Measurements from ENCODE around the gene SMYD3. TPM values are rescaled to one million over a fixed set of nuclear protein-coding genes. Genes with fewer than 3 reads are reported as not detected.

The SMYD3 gene
- total RNA-seq, 1 experiment from 2014 or later = 17.4 TPM

DNA sequence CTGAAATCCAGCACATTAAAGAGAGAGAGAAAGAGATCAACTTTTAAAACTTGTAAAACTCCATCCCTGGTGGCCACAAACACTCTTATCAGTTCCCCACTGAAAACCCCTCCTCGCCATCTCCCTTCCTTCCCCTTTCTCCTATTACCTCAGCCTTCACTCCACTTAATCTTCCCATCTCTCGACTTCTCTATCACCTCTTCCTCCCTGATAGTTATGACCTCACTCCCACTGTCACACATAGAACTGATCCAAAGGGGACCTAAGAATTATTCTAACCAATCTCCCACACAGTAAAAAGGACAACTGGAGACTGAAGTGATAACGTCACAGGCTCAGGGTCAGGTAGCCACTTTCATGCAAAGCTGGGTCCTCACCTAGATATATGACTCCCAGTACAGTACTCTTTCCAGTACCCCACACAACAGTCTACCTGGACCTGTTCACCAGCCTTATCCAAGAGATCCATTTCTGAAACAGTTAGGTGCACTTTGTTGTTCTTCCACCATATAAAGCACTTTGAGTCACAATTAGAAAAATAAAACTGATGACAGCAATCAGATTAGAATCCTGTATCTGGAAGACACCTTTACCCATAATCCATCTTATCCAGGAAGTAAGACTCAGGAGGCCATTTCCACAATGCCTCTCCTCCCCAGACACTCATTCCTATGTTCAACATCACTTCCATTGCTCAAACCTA is 324.8 kb downstream of the SMYD3 start:
- H3K27ac ChIP-seq (ENCODE audit: low read length) = no peak overlapping the region
- POLR2A ChIA-PET = no interaction called here
- no peak overlapping the region for H3K4me3 ChIP-seq (ENCODE audit: low read depth in 2 of 2, low read length in 2 of 2)
- BruUV-seq (replicated peaks) = no TSS peak
- intact Hi-C loops (cut with micrococcal nuclease; ENCODE audit: unreplicated experiment) (no loop called here), in situ Hi-C loops (cut with HindIII; ENCODE audit: low pct_unique_long_range_greater_than_20kb, low sequenced_read_pairs) (no loop called here)
- no peaks in the 10 kb centered on the region for H3K4me1 ChIP-seq (ENCODE audit: control insufficient read depth, insufficient read depth, low read length)
- no peak for ATAC-seq
- CTCF ChIA-PET = no interaction called here
- no peaks in the 10 kb centered on the region for H3K27me3 ChIP-seq (ENCODE audit: control insufficient read depth, insufficient read depth, low read length)
- H3K9me3 ChIP-seq (ENCODE audit: control insufficient read depth, insufficient read depth, low read depth, low read length) = no peaks in the 10 kb centered on the region
- TF ChIP-seq, protein P1, sequence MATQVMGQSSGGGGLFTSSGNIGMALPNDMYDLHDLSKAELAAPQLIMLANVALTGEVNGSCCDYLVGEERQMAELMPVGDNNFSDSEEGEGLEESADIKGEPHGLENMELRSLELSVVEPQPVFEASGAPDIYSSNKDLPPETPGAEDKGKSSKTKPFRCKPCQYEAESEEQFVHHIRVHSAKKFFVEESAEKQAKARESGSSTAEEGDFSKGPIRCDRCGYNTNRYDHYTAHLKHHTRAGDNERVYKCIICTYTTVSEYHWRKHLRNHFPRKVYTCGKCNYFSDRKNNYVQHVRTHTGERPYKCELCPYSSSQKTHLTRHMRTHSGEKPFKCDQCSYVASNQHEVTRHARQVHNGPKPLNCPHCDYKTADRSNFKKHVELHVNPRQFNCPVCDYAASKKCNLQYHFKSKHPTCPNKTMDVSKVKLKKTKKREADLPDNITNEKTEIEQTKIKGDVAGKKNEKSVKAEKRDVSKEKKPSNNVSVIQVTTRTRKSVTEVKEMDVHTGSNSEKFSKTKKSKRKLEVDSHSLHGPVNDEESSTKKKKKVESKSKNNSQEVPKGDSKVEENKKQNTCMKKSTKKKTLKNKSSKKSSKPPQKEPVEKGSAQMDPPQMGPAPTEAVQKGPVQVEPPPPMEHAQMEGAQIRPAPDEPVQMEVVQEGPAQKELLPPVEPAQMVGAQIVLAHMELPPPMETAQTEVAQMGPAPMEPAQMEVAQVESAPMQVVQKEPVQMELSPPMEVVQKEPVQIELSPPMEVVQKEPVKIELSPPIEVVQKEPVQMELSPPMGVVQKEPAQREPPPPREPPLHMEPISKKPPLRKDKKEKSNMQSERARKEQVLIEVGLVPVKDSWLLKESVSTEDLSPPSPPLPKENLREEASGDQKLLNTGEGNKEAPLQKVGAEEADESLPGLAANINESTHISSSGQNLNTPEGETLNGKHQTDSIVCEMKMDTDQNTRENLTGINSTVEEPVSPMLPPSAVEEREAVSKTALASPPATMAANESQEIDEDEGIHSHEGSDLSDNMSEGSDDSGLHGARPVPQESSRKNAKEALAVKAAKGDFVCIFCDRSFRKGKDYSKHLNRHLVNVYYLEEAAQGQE (IDR thresholded peaks at IDR 0.05; ENCODE audit: insufficient read depth in 1 of 2, low read depth in 2 of 2, low read length in 1 of 2) = no peak
- TF ChIP-seq POLR2AphosphoS5 (IDR thresholded peaks at IDR 0.05; ENCODE audit: low read depth, low read length) = no peak
- DNase-seq (ENCODE audit: low read depth, low spot score) = no peak
- H3K36me3 ChIP-seq (ENCODE audit: control insufficient read depth, insufficient read depth, low read length) = no peaks in the 10 kb centered on the region

- Histone ChIP-seq H3K4me1 (ENCODE audit: control insufficient read depth, insufficient read depth, low read length) (no peaks in the 10 kb centered on the region), H3K27ac (ENCODE audit: low read length) (no peak overlapping the region), H3K4me3 (ENCODE audit: low read depth in 2 of 2, low read length in 2 of 2) (no peak overlapping the region), H3K36me3 (ENCODE audit: control insufficient read depth, insufficient read depth, low read length) (no peaks in the 10 kb centered on the region), H3K27me3 (ENCODE audit: control insufficient read depth, insufficient read depth, low read length) (no peaks in the 10 kb centered on the region), H3K9me3 (ENCODE audit: control insufficient read depth, insufficient read depth, low read depth, low read length) (no peaks in the 10 kb centered on the region)
- in situ Hi-C loops (cut with HindIII; ENCODE audit: low pct_unique_long_range_greater_than_20kb, low sequenced_read_pairs) = no loop called here
- TF ChIP-seq, protein P1 (IDR thresholded peaks at IDR 0.05; ENCODE audit: insufficient read depth in 1 of 2, low read depth in 2 of 2, low read length in 1 of 2) = no peak
- TF ChIP-seq POLR2AphosphoS5 (IDR thresholded peaks at IDR 0.05; ENCODE audit: low read depth, low read length) = no peak
- no peak for TF ChIP-seq SIN3A (IDR thresholded peaks at IDR 0.05; ENCODE audit: borderline replicate concordance, insufficient read depth, low read depth, low read length)
- no peak for TF ChIP-seq TCF7L2 (IDR thresholded peaks at IDR 0.05; ENCODE audit: low read depth, low read length)
- TF ChIP-seq CTCF (IDR thresholded peaks at IDR 0.05) = no peak
- ATAC-seq = no peak
- ChIA-PET CTCF (no interaction called here), POLR2A (no interaction called here)
- intact Hi-C loops (cut with micrococcal nuclease; ENCODE audit: unreplicated experiment) = no loop called here
- no TSS peak for BruUV-seq (replicated peaks)
- no peak for DNase-seq (ENCODE audit: low read depth, low spot score)
Measured at GRCh38 chr1:246181241-246181640, 325.8 kb downstream of the SMYD3 start.

Data from Panc1 (cell line).